ENCODE data around the gene RAI1.

RAI1 gene

GRCh38 chr17:17701658-17702057 lies 20.4 kb downstream of the RAI1 start:
- no peak for DNase-seq

DNA sequence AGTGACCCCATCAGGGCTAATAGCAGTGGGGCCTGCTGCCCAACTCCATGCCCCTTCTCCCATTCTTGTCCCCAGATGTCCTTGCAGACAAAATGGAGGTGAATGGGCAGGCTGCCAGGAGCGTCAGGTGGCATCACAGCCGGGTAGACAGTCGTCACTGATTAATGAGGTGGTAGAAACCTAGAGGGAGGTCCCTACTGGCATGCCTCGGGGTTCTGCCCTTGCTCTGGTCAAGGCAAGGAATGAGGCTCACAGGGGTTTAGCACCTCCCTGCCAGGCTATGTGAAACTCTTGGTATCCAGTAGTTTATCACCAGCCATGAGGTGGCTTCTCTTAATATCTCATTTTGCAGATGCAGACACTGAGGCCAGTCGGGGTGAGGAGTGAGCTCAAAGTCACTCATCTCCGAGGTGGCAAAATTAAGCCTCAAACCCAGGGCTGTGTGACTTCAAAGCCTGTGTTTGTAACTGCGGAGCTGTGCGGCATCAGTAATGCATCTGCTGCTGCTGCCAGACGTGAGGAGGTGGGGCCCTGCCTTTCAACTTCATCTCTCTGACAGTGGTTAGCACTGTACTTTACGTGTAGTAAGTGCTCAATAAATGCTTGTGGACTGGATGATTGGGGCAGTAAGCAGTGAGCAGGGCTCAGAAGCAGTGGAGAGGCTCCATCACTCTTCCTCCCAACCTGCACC lies 21.3 kb downstream of the RAI1 start:
- DNase-seq: no peak

DNA sequence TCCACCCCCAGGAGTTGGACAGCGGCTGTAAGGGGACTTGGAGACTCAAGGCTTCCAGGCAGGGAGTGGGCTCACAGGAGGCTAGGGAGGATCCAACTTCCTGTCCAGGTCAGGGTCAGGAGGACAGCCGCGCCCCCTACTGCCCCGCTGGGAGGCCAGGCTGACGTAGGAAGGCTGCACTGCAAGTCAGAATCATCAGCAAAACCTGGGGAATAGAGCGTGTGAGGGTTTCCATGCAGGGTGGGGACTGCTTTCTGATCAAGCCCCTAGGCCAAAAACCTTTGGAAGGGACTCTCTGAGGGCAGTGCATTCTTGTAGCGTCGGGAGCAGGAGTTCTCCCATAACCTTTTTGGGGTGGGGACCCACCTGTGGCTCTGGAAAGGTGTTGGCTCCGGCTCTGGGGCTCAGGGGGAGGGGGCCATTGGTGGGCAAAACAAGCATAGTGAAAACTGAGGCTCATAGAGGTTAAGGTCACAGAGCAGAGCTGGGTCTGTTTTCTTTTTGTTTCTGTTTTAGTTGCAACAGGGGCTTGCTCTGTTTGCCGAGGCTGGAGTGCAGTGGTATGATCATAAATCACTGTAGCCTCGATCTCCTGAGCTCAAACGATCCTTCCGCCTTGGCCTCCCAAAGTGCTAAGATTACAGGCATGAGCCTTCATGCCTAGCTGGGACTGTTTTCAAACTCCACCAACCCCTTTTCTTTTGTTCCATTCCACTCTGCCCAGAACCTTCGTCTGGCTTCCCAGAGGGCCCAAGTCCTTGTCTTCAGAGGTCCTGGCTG lies 22.1 kb downstream of the RAI1 start:
- DNase-seq: no peak

DNA sequence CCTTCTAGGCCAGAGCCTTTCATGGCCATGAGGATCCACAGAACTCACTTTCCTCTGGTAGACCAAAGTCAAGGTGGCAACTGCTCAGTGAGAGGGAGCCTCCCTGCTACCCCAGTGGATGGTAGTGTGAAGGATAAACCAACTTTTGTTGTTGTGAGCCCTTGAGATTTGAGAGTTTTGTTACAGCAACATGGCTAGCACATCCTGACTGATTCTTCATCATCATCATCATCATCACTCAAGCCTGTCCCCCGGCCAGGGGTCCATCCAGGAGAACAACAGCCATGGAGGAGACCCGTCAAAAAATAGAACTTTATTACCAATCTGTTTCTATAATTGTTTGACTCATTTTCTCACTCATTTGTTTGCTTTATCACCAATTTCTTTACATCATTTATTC lies 23.7 kb downstream of the RAI1 start:
- no peak for DNase-seq

- DNase-seq: no peak
Observed at GRCh38 chr17:17706140-17707060, 25.1 kb downstream of the RAI1 start.

- no peak for DNase-seq
Observed at GRCh38 chr17:17708295-17708694, 27.0 kb downstream of the RAI1 start.

DNA sequence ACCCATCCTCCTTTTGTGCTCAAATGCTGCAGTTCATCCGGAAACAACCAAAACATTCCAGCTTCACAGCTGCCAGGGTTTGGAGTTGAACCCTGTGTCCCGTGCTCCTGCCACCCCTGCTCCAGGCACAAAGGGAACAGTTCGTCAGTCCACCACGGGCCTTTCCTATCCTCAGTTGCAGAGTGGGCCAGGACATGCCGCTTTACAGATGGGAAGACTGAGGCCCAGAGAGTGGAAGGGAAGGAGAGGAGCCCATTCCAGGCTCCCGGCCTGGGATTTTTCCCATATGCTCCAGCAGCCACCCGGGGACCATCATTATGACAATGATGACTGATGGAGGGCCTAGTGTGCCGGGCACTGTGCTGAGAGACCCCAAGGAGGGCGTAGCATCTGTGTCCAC lies 27.6 kb downstream of the RAI1 start:
- no peak for DNase-seq

GRCh38 chr17:17709815-17710321 lies 28.6 kb downstream of the RAI1 start:
- no peak for DNase-seq

DNA sequence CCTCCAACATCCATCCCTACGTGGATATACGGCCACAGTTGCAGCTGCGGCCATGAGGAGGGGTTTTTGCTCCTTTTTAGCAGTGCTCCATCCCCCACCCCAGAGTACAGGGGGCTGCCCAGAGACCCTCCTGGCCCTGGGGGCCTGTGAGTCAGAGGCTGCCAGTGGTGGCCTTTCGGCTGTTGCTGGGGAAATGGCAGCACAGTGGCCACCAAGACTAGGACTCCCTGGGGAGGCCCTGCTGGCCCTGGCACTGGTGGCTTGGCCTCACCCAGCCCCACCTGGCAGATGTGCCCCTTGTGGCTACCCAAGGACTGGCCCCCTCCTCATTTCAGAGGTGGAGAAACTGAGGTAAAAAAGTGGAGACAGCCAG lies 29.1 kb downstream of the RAI1 start:
- DNase-seq: no peak

- no peak for DNase-seq
Observed at GRCh38 chr17:17710728-17711541, 29.7 kb downstream of the RAI1 start.

- DNase-seq: no peak
Observed at GRCh38 chr17:17711641-17712162, 30.4 kb downstream of the RAI1 start.

DNA sequence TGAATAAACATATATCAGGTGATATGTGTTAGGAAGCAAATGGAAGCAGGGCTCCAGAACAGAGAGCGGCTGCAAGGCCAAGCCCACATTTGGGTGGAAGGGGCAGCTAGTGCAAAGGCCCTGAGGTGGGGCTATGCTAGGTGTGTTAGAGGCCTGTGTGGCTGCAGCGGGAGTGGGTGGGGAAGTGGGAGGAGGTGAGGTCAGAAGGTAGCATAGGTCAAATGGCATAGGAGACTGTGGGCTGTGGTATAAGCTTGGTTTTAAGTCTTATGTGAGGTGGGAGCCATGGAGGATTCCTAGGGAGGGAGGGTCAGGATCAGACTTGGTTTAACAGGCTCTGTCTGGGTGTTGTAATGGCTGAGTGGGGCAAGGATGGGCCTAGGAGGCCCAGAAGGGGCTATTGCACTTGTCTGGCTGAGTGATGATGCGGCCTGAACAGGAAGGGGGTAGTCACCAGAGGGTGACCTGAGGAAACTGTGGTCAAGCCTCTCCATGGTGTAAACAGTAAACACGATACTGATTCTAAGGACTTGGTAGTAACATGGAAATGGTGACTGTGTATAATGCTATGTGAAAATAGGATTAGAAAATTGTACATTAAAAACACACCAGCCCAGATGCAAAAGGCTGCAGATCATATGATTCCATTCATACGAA lies 31.1 kb downstream of the RAI1 start:
- DNase-seq: no peak

DNA sequence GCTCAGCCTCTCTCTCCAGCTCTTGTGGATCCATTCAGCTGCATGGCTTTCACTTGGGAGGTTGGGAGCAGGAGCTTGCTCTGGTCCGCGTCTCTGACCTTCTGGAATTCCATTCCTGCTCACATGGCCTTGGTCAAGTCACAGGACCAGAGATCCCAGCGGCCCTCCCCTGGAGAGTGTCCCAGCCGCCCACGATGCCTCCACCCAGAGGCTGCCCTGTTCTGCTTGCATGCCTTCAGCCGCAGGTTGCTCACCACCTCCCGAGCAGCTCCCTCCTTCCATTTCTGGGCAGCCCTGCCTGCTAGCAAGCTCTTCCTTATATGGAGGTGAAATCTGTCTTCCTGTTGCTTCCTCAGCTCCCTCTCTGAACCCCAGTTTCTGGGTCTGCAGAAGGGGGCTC lies 32.6 kb downstream of the RAI1 start:
- DNase-seq: no peak

- no peak for DNase-seq
Observed at GRCh38 chr17:17714261-17714866, 33.1 kb downstream of the RAI1 start.

DNA sequence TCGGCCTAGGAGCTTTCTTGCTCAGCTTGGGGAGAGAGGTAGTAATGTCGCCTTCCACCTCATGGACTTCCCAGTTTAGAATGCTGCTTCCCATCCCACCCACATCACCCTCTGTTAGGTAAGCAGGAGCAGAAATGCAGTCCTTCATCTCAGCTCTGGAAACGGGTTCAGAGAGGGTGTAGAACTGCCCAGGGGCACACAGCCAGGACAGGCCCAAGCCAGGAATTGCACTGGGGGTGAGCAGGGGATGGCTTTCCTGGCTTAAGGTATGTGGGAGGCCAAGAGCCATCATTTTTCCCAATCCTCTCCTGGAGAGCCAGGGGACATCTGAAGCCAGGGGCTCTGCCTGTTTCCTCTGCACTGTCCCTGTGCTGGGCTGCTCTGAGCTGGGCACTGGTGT lies 33.6 kb downstream of the RAI1 start:
- DNase-seq: no peak

DNA sequence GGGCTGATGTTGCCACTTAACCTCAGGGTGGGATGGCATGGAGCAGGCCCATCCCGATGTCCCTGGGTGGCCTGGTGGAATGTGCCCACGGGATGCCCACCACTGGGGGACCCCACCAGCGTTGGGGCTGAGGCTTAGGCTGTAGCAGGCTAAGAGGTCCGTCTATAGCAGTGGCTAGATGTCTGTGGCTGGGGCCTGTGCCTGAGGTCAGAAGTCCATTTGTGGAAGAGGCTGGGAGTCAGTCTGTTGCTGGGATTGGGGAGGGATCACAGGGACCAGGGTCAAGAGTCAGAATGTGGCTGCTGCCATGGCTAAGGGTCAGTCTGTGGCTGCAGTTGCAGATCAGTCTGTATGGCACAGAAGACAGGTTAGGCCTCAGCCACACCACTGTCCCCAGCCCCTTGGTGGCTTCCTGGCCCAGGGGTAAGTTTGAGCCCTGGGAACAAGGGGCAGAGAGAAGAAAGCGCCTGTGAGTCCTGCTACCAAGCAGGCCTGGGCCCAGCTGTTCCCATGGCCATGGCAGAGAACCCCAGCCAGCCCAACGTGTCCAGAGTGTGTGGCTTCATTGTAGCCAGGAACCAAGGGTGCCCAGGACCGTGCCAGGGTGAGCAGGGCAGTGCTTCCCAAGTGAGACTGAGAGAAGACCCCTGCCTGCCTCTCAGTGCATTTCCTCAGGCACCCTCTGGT lies 35.7 kb downstream of the RAI1 start:
- DNase-seq: no peak

DNA sequence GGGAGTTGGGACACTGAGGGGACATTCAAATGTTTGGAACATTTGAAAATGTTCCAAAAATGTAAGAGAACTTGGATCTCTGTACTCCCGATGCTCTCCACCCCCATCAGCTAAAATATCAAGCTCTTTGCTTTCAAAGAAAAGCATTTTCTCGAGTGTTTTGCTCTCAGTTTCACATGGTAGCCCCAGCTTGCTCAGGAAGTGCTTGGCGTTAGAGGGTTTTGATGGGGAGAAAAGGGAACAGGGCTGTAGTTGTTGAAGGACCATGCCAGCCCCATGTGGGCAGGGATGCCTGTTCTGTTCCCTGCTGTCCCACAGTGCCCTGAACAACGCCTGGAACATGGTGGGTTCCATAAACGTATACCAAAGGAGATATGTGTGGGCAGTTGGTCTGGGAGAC lies 37.0 kb downstream of the RAI1 start:
- DNase-seq: no peak

- DNase-seq: no peak
Observed at GRCh38 chr17:17719199-17719940, 38.1 kb downstream of the RAI1 start.

- DNase-seq: no peak
Observed at GRCh38 chr17:17719966-17720543, 38.8 kb downstream of the RAI1 start.

Measured in stimulated activated CD4-positive, alpha-beta T cell treated with anti-CD3 and anti-CD28 coated beads, Interleukin-12 subunit alpha, Interleukin-12 subunit beta, amount 100 ng/mL, for 4 hours (primary cell).